ENCODE measurements around the gene C1orf21. TPM values are rescaled to one million over a fixed set of nuclear protein-coding genes. Genes with fewer than 3 reads are reported as not detected.

C1orf21 gene
- total RNA-seq, 1 donor from 2014 or later, result 2.6 TPM

DNA sequence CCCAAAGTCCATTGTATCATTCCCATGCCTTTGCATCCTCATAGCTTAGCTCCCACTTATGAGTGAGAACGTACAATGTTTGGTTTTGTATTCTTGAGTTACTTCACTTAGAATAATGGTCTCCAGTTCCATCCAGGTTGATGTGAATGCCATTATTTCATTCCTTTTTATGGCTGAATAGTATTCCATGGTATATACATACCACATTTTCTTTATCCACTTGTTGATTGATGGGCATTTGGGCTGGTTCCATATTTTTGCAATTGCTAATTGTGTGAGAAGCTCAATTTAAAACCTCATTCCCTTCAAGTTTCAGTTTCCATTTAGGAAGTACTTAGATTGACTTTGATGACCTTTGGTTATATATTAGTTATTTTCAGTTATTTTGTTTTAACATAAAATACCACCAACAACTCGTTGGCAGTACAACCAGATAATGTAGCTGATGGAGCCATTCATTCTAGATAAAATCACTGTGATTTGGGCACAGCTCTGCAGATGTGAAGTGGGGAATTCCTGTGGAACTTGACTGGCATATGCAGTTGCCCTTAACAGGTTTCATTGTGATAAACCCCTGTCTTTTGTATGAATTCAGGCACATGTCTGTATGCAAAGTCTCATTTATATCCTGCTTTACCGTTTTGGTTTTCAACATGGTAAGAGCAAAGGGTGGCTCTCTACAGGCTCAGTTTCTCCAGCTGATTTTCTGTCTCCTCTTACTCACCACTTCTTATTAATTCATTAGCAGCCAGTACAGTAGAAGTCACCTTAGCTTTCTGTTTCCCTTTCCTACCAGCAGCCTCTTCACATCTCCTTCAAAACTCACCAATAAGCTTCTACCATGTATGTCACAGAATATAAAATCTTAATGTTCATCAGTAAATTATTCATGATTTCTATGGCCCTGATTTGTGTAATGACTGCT is 170.9 kb downstream of the C1orf21 start:
- Histone ChIP-seq H3K27me3 (ENCODE audit: control insufficient read depth, insufficient read depth, low read length) (no peaks in the 10 kb centered on the region), H3K36me3 (ENCODE audit: control insufficient read depth, insufficient read depth, low read length) (no peaks in the 10 kb centered on the region), H3K4me3 (ENCODE audit: low read depth, low read length) (no peak overlapping the region)
- DNase-seq (ENCODE audit: low read depth), result no peak
- TF ChIP-seq, protein P1, sequence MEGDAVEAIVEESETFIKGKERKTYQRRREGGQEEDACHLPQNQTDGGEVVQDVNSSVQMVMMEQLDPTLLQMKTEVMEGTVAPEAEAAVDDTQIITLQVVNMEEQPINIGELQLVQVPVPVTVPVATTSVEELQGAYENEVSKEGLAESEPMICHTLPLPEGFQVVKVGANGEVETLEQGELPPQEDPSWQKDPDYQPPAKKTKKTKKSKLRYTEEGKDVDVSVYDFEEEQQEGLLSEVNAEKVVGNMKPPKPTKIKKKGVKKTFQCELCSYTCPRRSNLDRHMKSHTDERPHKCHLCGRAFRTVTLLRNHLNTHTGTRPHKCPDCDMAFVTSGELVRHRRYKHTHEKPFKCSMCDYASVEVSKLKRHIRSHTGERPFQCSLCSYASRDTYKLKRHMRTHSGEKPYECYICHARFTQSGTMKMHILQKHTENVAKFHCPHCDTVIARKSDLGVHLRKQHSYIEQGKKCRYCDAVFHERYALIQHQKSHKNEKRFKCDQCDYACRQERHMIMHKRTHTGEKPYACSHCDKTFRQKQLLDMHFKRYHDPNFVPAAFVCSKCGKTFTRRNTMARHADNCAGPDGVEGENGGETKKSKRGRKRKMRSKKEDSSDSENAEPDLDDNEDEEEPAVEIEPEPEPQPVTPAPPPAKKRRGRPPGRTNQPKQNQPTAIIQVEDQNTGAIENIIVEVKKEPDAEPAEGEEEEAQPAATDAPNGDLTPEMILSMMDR (IDR thresholded peaks at IDR 0.05; ENCODE audit: insufficient read depth, low read length, poor library complexity, severe bottlenecking), result no peak

DNA sequence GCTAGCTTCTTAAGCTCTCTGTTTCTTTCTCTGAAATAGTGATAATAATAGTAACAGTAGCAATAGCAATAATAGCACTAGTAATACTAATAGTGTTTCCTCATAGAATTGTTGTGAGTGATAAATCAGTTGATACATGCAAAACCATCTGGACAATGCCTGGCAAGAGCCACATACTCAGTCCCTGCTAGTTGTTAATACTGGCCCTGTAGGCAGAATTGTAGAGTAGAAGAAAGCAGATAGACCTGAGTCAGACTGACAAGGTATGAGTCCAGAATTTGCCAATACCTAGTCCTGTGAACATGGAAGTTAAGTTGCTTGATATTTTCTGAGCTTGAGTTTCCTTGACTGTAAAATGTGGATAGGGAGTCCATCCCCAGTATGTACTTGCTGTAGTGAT is 171.9 kb downstream of the C1orf21 start:
- H3K36me3 ChIP-seq (ENCODE audit: control insufficient read depth, insufficient read depth, low read length), result no peaks in the 10 kb centered on the region
- H3K4me3 ChIP-seq (ENCODE audit: low read depth, low read length), result no peak overlapping the region
- TF ChIP-seq, protein P1 (IDR thresholded peaks at IDR 0.05; ENCODE audit: insufficient read depth, low read length, poor library complexity, severe bottlenecking), result no peak
- DNase-seq (ENCODE audit: low read depth), result no peak
- H3K27me3 ChIP-seq (ENCODE audit: control insufficient read depth, insufficient read depth, low read length), result no peaks in the 10 kb centered on the region

DNA sequence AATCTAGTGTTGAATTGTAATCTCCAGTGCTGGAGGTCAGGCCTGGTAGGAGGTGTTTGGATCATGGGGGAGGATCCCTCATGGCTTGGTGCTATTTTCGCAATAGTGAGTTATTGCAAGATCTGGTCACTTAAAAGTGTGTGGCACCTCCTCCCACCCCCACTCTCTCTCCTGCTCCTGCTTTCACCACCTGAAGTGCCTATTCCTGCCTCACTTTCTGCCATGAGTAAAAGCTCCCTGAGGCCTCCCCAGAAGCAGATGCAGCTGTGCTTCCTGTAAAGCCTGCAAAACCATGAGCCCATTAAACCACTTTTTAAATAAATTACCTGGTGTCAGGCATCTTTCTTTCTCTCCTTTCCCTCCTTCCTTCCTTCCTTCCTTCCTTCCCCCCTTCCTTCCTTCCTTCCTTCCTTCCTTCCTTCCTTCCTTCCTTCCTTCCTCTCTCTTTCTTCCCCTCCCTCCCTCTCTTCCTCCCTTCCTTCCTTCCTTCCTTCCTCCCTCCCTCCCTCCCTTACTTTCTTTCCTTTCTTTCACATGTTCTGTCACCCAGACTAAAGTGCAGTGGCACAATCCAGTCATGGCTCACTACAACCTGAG is 172.4 kb downstream of the C1orf21 start:
- H3K4me3 ChIP-seq (ENCODE audit: low read depth, low read length), result no peak overlapping the region

DNA sequence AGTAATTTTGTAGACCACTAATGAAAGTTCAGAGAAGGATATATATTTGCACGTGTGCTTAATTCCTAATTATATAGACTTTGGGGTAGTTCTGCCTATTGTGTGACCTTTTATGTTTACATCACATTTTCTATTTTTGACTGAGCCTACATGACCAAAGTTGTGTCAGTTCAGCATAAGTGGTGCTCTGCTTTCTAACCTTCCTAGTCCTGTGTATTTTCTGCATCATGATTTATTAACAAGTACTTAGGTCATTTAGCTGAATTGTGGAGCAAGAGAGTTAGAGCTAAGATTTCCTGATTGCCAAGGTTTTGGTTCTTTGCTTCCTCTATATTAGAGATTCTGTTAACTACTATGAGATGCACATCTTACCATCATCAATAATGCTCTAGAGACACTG is 176.0 kb downstream of the C1orf21 start:
- H3K27me3 ChIP-seq (ENCODE audit: control insufficient read depth, insufficient read depth, low read length), result no peaks in the 10 kb centered on the region
- no peak for DNase-seq (ENCODE audit: low read depth)
- H3K4me3 ChIP-seq (ENCODE audit: low read depth, low read length), result no peak overlapping the region
- no peaks in the 10 kb centered on the region for H3K36me3 ChIP-seq (ENCODE audit: control insufficient read depth, insufficient read depth, low read length)
- TF ChIP-seq, protein P1 (IDR thresholded peaks at IDR 0.05; ENCODE audit: insufficient read depth, low read length, poor library complexity, severe bottlenecking), result no peak

More for the DNA sequence above, 172.4 kb downstream of the C1orf21 start:
- H3K27me3 ChIP-seq (ENCODE audit: control insufficient read depth, insufficient read depth, low read length), result no peaks in the 10 kb centered on the region
- H3K36me3 ChIP-seq (ENCODE audit: control insufficient read depth, insufficient read depth, low read length), result no peaks in the 10 kb centered on the region
- TF ChIP-seq, protein P1 (IDR thresholded peaks at IDR 0.05; ENCODE audit: insufficient read depth, low read length, poor library complexity, severe bottlenecking), result no peak
- DNase-seq (ENCODE audit: low read depth), result no peak

DNA sequence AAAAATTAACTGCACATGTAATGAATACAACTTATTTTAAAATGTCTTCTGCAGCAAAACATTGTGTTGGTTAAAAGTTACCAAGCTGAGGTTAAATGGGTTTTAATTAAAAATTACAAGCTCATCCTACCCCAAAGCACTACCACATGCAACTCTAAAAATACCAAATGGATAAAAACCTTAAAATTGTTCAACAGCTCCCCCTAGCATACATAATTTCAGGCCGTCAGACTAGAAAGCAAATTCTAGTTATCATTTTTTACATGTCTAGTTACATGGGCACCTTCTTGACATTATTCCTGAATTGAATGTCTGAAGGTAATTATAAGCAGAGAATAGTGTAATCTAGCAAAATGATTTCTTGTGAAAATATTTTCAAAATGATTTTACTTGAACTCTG is 176.5 kb downstream of the C1orf21 start:
- Histone ChIP-seq H3K4me3 (ENCODE audit: low read depth, low read length) (no peak overlapping the region), H3K36me3 (ENCODE audit: control insufficient read depth, insufficient read depth, low read length) (no peaks in the 10 kb centered on the region), H3K27me3 (ENCODE audit: control insufficient read depth, insufficient read depth, low read length) (no peaks in the 10 kb centered on the region)
- TF ChIP-seq, protein P1 (IDR thresholded peaks at IDR 0.05; ENCODE audit: insufficient read depth, low read length, poor library complexity, severe bottlenecking), result peak; percentile 48
- DNase-seq (ENCODE audit: low read depth), result no peak
